HL-60 (cell line): Measurements from ENCODE around the gene NEDD4.

Source experiments
- GABPA ChIP-seq: IDR thresholded peaks from 2 replicates; pipeline ENCODE4 v1.6.1; 2012; ENCODE audit warnings: low read depth
- POLR2AphosphoS5 ChIP-seq: IDR thresholded peaks from 2 replicates; pipeline ENCODE4 v1.6.1; 2012; ENCODE audit warnings: low read depth
- REST ChIP-seq: IDR thresholded peaks from 2 replicates; pipeline ENCODE4 v1.6.1; 2012; ENCODE audit warnings: low read depth; ENCODE audit not compliant: insufficient replicate concordance
- SPI1 ChIP-seq: IDR thresholded peaks from 2 replicates; pipeline ENCODE4 v1.6.1; 2012; ENCODE audit warnings: low read depth, mild to moderate bottlenecking, borderline replicate concordance
- TF ChIP-seq, protein P1 (sequence below): IDR thresholded peaks from one replicate; pipeline ENCODE4 v1.5.1; 2011; ENCODE audit warnings: low read length, control low read depth, inconsistent platforms; ENCODE audit not compliant: insufficient read depth

GRCh38 chr15:56036546-56037067 lies 43.2 kb upstream of the NEDD4 start:
- TF ChIP-seq, protein P1, sequence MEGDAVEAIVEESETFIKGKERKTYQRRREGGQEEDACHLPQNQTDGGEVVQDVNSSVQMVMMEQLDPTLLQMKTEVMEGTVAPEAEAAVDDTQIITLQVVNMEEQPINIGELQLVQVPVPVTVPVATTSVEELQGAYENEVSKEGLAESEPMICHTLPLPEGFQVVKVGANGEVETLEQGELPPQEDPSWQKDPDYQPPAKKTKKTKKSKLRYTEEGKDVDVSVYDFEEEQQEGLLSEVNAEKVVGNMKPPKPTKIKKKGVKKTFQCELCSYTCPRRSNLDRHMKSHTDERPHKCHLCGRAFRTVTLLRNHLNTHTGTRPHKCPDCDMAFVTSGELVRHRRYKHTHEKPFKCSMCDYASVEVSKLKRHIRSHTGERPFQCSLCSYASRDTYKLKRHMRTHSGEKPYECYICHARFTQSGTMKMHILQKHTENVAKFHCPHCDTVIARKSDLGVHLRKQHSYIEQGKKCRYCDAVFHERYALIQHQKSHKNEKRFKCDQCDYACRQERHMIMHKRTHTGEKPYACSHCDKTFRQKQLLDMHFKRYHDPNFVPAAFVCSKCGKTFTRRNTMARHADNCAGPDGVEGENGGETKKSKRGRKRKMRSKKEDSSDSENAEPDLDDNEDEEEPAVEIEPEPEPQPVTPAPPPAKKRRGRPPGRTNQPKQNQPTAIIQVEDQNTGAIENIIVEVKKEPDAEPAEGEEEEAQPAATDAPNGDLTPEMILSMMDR, result no peak
- TF ChIP-seq REST, result no peak
- no peak for TF ChIP-seq GABPA
- no peak for TF ChIP-seq POLR2AphosphoS5
- no peak for TF ChIP-seq SPI1
